HCEC 1CT (cell line): ENCODE data around the gene UBE2M.
"Not testable (repeated sequence)": the region's sequence is repeated elsewhere in the genome, so short reads cannot be mapped to it uniquely, and the experiment has no call there.

Experiments
- DNase-seq: peaks from one replicate; pipeline ENCODE4 v3.0.0-alpha.2; 2017

The UBE2M gene

DNA sequence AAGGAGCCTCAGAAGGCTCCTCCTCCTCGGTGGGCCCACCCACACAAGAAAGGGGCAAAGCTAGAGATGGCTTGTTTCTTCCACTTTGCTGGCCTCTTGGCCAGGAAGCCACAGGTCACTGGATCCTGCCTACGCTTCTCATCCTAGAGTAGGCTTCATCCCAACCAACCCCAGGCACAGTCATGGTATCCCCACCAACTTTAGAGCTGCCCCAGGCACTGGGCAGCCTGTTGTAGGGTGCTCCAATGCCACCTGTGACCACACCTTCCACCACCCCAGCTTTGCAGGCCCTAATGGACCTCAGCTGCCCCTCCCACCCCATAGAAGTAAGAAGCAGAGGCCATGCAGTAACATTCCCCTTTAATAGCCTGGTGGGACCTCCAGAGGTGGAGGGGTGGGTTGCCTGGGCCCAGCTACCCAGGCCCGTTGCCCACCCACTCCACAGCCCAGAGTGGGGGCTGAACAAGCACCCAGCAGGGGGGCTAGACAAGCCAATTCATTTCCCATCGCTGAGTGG lies 3.0 kb downstream of the UBE2M start:
- DNase-seq = no peak

DNA sequence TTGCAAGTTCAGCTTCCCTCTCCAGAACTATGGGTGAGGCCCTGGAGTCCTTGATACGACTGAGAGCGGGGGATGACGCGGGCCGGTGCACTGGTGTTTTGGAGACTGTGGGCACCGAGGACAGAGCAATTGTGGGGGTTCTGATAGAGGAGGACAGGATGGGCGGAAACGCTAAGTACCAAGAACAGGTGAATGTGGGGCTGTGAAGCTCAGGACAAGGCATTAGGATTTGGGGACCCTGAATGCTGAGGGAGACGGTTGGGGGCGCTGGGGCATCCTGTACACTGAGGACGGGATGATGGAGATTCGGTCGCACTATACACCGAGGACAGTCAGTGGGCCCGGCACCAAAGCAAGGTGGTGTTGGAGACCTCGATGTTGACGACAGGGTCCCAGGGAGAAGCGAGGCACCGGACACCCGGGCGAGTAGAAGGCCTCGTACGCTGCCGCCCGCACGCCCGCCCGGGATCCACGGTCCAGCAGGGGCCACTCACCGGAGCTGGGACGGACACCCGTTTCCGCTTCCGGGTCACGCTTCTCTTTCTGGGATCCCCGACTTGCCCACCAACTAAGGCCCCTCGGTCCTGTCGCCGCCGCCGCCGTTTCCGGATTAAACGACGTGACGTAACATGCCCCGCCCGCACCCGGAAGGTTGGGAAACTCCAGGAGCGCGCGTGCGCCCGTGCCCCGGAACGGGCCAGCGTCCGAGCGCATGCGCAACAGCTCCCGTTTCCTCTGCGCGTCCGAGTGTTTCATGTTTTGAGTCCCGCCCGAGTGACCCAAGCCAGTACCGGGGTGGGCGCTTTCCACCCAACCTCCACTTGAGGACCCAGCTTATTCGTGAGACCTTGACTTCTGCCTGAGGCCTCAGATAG lies 3.7 kb downstream of the UBE2M start, which contains the start of gene CHMP2A:
TSS of gene CHMP2A (minus strand) at position 612 of the 875 bp plus-strand sequence. CDS start 893 bp downstream, outside the sequence.
- peak; percentile 95 for DNase-seq

DNA sequence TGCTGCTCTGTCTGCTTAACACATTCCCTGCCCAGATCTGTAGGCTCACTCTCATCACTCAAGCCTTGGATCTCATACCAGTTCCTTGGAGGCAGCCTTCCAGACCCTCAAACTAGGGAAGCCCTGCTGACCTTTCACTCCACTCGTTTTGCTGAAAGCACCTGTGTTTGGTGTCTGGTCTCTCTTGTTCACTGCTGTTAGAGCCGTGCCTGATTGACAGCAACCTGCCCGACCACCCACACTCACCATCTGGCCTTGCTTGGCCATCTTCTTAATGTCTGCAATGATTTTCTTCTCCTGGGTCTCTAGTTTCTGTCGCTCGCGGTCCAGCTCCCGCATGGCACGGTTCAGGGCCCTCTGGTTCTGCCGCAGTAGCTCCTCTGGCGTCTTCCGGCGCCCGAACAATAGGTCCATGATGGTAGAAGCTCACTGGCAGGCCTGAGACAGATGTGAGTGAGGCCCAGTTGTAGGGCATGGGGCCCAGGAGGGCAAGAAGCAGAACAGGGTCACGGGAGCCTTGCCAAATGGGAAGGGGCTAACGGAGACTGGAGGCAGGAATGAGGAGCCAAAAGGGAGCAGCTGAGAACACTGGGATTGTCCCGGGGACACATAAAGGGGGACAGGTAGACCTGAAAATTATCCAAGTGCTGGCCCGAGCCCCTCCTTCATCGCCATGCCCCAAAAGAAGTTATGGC lies 4.5 kb downstream of the UBE2M start:
- no peak for DNase-seq

DNA sequence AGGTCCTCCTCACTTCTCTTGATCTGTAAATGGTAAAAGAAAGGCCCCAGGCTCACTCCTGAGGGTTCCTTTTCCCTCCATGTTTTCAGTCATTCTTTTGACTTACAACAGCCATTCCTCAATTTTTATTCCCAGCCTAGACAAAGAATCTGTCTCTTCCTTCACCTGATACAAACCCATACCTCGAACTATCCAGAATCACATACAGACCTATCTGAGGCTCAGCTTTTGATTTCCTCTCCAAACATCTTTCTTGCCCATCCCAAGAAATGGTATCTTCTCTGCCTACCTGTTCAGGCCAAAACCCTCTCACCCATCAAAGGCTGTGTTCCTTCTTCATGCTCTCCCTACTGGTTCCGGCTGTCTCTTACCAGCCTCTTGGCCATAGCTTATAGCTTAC lies 5.8 kb downstream of the UBE2M start:
- DNase-seq = no peak

DNA sequence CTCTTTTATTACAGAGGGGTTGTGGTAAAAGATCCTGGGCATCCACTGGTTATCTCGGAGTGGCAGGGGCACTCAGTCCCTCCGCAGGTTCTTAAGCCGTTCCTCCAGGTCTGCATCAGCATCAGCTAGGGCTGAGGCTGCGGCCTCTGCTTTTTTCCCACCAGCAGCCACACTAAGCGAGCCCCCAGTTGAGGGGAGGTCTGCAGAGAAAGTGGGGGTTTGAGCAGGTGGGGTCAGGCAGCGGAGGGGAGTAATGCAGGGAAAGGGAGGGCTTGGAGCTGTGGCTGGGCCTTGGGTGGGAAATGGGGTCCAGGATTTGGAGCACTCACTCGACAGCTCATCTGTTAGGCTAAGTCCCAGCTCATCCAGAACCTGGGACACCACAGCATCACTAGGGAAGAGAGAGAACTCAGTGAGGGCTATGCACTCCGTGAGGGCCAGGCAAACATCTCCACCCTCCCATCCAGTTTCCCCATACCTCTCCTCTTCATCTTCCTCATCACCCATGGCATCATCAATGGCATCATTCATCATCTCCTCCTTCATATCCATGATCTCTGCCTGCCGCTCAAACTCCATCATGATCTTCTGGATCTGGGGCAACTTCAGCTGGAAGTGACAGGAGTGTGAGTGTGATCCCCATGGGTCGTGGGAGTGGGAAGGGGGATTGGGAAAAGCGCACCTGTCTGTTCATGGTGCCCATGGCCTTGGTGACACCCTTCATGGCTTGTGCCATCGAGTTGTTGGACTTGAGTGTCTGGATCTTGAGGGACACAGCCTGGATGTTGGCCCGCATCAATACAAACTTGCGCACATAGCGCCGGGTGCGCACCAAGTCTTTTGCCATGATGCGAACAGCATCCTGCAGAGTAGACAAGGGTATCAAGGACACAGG lies 6.6 kb downstream of the UBE2M start:
- DNase-seq = no peak

DNA sequence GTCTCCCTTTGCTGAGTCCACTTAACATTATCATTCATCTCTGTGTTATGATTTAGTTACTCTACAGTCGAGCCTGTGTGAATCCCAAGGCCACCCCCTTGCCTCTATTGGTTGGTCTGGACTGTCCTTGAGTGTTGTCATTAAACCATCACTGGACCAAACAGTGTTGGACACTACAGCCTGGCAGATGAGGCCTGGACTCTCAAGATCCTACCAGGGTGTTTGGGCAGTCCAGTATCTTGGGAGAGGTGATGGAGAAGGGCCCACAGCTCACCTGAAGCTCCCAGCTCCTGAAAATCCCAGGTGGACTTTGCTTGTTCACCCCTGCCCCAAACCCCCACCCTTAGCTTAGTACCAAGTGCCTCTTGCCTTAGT lies 7.3 kb downstream of the UBE2M start:
- no peak for DNase-seq

DNA sequence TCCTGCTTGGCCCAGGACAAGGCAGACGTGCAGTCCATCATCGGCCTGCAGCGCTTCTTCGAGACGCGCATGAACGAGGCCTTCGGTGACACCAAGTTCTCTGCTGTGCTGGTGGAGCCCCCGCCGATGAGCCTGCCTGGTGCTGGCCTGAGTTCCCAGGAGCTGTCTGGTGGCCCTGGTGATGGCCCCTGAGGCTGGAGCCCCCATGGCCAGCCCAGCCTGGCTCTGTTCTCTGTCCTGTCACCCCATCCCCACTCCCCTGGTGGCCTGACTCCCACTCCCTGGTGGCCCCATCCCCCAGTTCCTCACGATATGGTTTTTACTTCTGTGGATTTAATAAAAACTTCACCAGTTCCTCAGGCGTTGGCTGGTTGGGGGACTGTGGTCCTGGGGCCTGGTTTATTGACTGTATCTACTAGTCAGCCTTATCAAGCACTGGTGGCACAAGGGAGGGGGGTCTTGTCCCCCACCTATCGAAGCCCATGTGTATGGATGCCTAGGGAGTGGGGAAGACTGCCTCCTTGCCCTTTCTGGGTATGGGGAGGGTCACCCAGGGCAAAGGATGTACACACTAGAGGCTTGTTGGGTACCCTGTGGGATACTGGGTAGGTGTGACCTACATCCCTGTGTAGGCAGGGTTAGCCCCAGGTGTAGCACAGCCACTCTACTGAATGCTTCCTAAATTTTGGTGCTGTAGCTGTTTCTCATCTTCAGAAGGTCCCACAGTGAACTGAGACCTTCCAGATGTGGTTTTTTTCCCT lies 7.9 kb downstream of the UBE2M start:
- DNase-seq = no peak

DNA sequence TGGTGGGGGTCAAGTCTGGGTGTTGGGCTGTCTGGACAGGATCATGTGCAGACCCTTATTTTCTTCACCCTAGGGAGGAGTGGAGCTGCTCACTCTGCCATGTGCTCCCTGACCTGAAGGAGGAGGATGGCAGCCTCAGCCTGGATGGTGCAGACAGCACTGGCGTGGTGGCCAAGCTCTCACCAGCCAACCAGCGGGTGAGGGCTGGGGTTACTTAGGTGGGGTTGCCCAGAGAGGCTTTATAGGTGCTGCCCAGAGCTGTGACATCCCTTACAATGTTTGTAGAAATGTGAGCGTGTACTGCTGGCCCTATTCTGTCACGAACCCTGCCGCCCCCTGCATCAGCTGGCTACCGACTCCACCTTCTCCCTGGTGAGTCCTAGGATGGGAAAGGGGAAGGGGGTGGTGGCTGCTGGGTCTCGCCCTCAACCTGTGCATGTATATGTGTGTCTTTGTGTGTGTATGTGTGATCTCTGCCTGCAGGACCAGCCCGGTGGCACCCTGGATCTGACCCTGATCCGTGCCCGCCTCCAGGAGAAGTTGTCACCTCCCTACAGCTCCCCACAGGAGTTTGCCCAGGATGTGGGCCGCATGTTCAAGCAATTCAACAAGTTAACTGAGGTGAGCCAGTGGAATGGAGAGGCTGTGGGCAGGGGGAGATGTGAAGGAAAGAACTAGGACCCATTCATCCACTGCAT lies 8.6 kb downstream of the UBE2M start:
- no peak for DNase-seq

DNA sequence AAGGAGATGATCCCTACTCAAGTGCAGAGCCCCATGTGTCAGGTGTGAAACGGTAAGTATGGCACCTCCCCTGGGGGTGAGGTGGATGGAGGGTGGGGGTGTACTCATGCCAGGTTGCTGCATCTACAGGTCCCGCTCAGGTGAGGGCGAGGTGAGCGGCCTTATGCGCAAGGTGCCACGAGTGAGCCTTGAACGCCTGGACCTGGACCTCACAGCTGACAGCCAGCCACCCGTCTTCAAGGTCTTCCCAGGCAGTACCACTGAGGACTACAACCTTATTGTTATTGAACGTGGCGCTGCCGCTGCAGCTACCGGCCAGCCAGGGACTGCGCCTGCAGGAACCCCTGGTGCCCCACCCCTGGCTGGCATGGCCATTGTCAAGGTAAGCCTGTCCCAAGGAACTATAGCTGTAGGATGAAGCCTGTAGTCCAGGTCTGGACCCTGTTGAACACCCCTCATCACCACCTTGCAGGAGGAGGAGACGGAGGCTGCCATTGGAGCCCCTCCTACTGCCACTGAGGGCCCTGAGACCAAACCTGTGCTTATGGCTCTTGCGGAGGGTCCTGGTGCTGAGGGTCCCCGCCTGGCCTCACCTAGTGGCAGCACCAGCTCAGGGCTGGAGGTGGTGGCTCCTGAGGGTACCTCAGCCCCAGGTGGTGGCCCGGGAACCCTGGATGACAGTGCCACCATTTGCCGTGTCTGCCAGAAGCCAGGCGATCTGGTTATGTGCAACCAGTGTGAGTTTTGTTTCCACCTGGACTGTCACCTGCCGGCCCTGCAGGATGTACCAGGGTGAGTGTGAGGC lies 9.3 kb downstream of the UBE2M start:
- DNase-seq = no peak

DNA sequence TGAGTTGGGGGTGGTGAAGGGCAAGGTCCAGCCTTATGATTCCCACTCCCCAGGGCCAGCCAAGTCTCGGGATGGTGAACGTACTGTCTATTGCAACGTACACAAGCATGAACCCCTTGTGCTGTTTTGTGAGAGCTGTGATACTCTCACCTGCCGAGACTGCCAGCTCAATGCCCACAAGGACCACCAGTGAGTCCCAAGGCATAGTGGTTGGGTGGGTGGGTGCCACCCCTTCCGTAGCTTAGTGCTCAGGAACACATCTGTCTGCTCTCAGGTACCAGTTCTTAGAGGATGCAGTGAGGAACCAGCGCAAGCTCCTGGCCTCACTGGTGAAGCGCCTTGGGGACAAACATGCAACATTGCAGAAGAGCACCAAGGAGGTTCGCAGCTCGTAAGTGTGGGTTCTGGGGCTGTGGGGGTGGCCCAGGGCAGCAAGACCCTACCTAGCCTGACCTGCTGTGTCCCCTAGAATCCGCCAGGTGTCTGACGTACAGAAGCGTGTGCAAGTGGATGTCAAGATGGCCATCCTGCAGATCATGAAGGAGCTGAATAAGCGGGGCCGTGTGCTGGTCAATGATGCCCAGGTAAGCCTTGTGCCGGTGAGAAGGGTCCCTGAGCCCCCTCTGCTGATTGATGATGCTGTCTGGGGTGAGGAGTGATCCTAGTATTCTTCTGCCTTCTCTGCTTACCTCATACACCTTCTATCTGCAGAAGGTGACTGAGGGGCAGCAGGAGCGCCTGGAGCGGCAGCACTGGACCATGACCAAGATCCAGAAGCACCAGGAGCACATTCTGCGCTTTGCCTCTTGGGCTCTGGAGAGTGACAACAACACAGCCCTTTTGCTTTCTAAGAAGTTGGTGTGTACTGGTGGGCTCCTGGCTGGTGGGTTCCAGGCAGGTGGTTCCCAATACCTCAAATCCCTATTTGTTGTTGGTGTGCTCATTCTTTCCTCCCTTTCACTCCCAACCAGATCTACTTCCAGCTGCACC lies 10.8 kb downstream of the UBE2M start:
- DNase-seq = no peak

DNA sequence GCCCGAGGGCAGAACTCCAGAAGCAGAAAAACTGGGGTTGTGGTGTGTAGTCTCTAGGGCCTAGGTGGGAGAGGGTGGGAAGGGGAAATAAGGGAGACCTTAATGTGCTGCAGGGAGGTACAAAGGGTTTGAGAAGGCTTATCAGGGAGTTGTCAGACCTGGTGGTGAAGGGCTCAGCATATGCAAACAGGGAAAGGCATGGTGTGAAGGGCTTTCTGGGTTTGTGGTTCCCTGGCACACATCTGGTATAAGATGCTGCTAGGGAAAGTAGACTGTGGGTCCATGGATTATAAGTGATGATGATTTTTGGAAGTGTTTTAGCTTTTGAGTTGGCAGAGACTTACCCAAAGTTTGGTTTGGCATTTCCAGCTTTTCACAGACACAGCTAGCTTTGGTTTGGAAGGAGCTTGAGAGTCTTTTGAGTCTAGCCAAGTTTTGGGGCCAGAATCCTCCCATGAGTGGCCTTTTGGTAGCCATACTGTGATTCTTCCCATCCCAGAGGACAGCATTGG lies 12.3 kb downstream of the UBE2M start:
- DNase-seq = no peak

DNA sequence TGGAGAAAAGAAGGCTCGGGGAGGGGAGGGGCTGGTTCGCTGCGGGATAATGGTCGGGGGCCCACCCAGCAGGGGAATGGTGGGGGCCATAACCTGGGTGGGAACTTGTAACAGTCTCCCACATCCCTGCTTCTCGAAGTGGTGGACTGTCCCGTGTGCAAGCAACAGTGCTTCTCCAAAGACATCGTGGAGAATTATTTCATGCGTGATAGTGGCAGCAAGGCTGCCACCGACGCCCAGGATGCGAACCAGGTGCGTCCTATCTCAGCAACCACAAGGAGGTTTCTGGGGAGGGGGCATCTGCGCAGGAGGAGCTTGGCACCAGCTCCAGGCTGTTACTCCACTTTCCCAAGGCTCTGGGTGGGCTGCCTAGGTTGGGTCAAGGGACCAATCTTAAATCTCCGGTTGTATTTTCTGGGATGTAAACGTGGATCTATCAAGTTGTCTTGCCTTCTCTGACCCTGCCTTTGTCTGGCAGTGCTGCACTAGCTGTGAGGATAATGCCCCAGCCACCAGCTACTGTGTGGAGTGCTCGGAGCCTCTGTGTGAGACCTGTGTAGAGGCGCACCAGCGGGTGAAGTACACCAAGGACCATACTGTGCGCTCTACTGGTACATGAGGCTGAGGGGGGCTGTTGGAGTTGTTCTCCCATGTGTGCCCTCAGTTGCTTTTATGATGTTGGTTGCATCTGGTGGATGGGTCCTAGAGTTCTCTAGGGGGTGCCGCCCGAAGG lies 13.0 kb downstream of the UBE2M start:
- DNase-seq = no peak

DNA sequence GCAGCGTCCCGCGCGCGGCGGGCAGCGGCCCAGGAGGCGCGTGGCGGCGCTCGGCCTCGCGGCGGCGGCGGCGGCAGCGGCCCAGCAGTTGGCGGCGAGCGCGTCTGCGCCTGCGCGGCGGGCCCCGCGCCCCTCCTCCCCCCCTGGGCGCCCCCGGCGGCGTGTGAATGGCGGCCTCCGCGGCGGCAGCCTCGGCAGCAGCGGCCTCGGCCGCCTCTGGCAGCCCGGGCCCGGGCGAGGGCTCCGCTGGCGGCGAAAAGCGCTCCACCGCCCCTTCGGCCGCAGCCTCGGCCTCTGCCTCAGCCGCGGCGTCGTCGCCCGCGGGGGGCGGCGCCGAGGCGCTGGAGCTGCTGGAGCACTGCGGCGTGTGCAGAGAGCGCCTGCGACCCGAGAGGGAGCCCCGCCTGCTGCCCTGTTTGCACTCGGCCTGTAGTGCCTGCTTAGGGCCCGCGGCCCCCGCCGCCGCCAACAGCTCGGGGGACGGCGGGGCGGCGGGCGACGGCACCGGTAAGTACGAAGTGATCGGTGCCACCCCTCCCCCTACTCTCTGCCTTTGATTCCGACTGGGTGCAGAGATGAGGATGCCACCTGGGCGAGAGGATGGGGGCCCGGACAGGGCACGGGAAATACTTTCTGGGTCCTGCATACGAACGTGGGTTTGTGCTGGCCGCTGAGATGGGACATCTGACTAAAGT lies 13.7 kb downstream of the UBE2M start:
- DNase-seq = peak; percentile 39

DNA sequence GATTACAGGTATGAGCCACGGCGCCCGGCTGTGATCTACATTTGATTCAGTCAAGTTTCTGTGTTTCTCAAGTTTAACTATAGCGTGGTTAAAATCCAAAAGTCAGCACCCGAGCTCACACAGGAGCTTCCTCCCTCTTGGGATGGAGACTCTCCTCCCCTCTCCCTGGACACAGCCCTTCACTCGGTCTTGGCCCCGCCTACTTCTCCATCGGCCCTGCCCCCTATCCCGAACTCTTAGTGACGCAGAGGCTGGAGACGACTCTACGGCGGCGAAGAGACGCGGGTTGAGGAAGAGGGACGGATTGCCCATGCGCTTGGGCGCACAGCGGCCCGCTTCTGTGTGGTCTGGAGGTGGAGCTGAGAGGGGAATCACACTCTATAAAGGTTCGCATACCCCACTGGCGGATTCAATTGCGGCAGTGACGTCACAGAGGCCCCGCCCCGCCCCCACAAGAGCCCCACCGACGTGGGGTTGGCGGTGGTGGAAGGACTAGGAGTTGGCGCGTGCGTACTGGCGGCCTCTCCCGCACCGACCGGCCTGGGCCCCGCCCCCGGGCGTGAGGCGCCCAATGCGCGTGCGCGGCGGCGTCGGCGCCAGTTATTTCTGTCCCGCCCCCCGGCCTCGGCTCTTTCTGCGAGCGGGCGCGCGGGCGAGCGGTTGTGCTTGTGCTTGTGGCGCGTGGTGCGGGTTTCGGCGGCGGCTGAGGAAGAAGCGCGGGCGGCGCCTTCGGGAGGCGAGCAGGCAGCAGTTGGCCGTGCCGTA lies 14.4 kb downstream of the UBE2M start, which contains the start of gene TRIM28:
TSS of gene TRIM28 (plus strand) at position 239 of the 765 bp plus-strand sequence. CDS start 694 bp downstream, outside the sequence.
- peak; percentile 98 for DNase-seq

DNA sequence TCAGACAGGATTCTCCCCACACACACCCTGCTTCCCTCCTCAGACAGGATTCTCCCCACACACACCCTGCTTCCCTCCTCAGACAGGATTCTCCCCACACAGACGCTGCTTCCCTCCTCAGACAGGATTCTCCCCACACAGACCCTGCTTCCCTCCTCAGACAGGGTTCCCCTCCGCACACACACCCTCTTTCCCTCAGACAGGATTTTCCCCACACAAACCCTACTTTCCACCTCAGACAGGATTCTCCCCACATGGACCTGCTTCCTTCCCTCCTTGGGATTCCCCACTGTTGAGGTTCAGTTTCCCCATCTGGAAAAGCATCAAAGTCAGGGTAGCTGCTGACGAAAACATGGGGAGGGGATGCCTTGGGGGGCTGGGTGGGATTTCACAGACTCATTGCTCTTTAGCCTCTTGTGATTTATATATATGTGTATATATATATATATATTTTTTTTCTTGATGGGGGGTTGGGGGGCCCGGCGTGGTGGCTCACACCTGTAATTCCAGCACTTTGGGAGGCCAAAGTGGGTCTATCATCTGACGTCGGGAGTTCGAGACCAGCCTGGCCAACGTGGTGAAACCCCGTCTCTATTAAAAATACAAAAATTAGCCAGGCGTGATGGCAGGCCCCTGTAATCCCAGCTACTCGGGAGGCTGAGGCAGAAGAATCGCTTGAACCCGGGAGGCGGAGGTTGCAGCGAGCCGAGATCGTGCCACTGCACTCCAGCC lies 15.6 kb downstream of the UBE2M start:
- DNase-seq = not testable (repeated sequence)

DNA sequence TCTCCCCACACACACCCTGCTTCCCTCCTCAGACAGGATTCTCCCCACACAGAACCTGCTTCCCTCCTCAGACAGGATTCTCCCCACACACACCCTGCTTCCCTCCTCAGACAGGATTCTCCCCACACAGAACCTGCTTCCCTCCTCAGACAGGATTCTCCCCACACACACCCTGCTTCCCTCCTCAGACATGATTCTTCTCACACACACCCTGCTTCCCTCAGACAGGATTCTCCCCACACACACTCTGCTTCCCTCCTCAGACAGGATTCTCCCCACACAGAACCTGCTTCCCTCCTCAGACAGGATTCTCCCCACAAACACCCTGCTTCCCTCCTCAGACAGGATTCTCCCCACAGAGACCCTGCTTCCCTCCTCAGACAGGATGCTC lies 19.2 kb downstream of the UBE2M start:
- DNase-seq = not testable (repeated sequence)
